Peyer's patch (tissue), 4 donors: ENCODE results near the gene ATF6. TPM values are rescaled to one million over a fixed set of nuclear protein-coding genes. Genes with fewer than 3 reads are reported as not detected.

ENCODE experiments used
- DNase-seq, 3 donors: peaks; one replicate each; pipeline ENCODE4 v3.0.0-alpha.2; 2017 to 2019
- H3K27ac ChIP-seq, 4 donors: fragments of 200-600 bp; sonication (generic); one replicate each; pipeline ENCODE4 v1.5.1; 2016 to 2019
- H3K27me3 ChIP-seq, 2 donors: fragments of 200-600 bp; sonication (generic); one replicate each; pipeline ENCODE4 v1.5.1; 2019
- H3K36me3 ChIP-seq, 3 donors: fragments of 200-600 bp; sonication (generic); one replicate each; pipeline ENCODE4 v1.5.1; 2016 to 2019
- H3K4me1 ChIP-seq, 4 donors: fragments of 200-600 bp; sonication (generic); one replicate each; pipeline ENCODE4 v1.5.1; 2016 to 2019
- H3K4me3 ChIP-seq, 4 donors: fragments of 200-600 bp; sonication (generic); 1 replicate in 3 of 4; 2 replicates in 1 of 4; pipeline ENCODE4 v1.5.1; 2016 to 2019; ENCODE audit warnings: mild to moderate bottlenecking in 1 of 4
- H3K9me3 ChIP-seq, 4 donors: fragments of 200-600 bp; sonication (generic); one replicate each; pipeline ENCODE4 v1.5.1; 2016 to 2019; ENCODE audit warnings: mild to moderate bottlenecking in 1 of 4
- CTCF ChIP-seq, 6 experiments: fragments of 450-650 bp in 4 of 6; fragments of 200-600 bp in 2 of 6; sonication (generic) in 1 of 6; IDR thresholded peaks; one replicate each; pipeline ENCODE4 v1.5.1; 2017 to 2019; ENCODE audit warnings: antibody characterized with exemption in 6 of 6, mild to moderate bottlenecking in 3 of 6, moderate library complexity in 1 of 6
- POLR2A ChIP-seq, 2 donors: fragments of 450-650 bp; IDR thresholded peaks; one replicate each; pipeline ENCODE4 v1.5.1; 2017; ENCODE audit warnings: antibody characterized with exemption in 2 of 2, mild to moderate bottlenecking in 2 of 2, moderate library complexity in 2 of 2
- total RNA-seq, 4 donors: library from RNA; depleted of rRNA; stranded (reverse); fragments of >200 nt; gene quantifications; one replicate each; pipeline ENCODE4 v1.1.0, GENCODE V29; 2016

The ATF6 gene
- 10 to 100 TPM; 15.5 to 21.4 (median 20.8) TPM for total RNA-seq

- peak; percentile 84 to 94 (median 87) for DNase-seq
- no peaks in the 10 kb centered on the region for H3K27me3 ChIP-seq
- no peaks in the 10 kb centered on the region for H3K9me3 ChIP-seq
- peak within 1 kb of the TSS; percentile 77 to 87 (median 84) for H3K27ac ChIP-seq
- peaks cover 0 to 12% (median 0%) of the 10 kb centered on the region in 4 donors for H3K4me1 ChIP-seq
- no peaks in the 10 kb centered on the region for H3K36me3 ChIP-seq
- peak within 1 kb of the TSS; percentile 62 to 95 (median 76) for H3K4me3 ChIP-seq
- TF ChIP-seq POLR2A (IDR thresholded peaks at IDR 0.05) (peak; percentile 39 to 75), CTCF (IDR thresholded peaks at IDR 0.05) (peak in 1 of 6 experiments; percentile 32)
Observed at GRCh38 chr1:161766102-161766981, at the start of gene ATF6. Gene ATF6 (plus strand): TSS chr1:161766320. CDS start chr1:161766361, 41 bp downstream.

- peaks cover 0 to 3% (median 0%) of the 10 kb centered on the region in 4 donors for H3K4me1 ChIP-seq
- H3K27me3 ChIP-seq, result no peaks in the 10 kb centered on the region
- peak overlapping the region in 1 of 4 donors; percentile 66 for H3K27ac ChIP-seq
- H3K9me3 ChIP-seq, result no peaks in the 10 kb centered on the region
- DNase-seq, result no peak
- no peak overlapping the region for H3K4me3 ChIP-seq
- TF ChIP-seq POLR2A (IDR thresholded peaks at IDR 0.05) (no peak), CTCF (IDR thresholded peaks at IDR 0.05) (no peak)
- no peaks in the 10 kb centered on the region for H3K36me3 ChIP-seq
Observed at GRCh38 chr1:161718559-161719324, 47.4 kb upstream of the ATF6 start.

DNA sequence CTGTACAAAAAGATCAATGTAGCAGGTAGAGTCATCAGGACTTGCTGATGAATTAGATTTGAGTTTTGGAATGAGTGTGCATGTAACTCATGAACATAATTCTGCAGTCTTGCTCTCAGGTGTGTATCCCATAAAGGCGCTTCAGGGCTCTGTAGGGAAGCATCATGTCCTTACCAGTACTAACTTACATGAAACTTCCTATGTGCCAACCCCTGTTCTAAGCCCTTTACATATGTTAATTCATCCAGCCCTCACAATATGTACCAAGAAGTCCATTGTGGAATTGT is 46.9 kb upstream of the ATF6 start:
- Histone ChIP-seq H3K9me3 (no peaks in the 10 kb centered on the region), H3K36me3 (no peaks in the 10 kb centered on the region), H3K4me3 (no peak overlapping the region), H3K27ac (peak overlapping the region in 1 of 4 donors; percentile 66), H3K27me3 (no peaks in the 10 kb centered on the region), H3K4me1 (peaks cover 0 to 3% (median 0%) of the 10 kb centered on the region in 4 donors)
- no peak for DNase-seq
- no peak for TF ChIP-seq CTCF (IDR thresholded peaks at IDR 0.05)
- TF ChIP-seq POLR2A (IDR thresholded peaks at IDR 0.05), result no peak

DNA sequence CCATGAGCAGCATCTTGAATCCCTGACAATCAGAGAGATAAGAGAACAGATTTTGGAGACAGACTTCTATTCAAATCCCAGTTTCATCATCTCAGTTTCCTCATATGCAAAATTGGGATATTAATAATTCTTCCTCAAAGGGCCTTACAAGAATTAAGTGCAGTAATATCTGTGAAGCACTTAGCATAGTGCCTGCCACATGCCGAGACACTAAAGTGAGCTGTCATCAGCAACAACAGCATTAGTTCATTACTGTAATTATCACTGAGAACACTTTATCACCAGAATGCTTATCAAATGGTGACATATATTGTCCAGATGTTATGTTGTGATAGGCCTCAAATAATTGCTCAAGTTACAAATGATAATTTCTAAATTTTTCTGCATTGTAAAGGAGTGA is 45.7 kb upstream of the ATF6 start:
- H3K36me3 ChIP-seq, result no peaks in the 10 kb centered on the region
- no peaks in the 10 kb centered on the region for H3K27me3 ChIP-seq
- H3K4me3 ChIP-seq, result no peak overlapping the region
- DNase-seq, result no peak
- no peaks in the 10 kb centered on the region for H3K9me3 ChIP-seq
- no peak overlapping the region for H3K27ac ChIP-seq
- H3K4me1 ChIP-seq, result peaks cover 0 to 3% (median 3%) of the 10 kb centered on the region in 4 donors
- TF ChIP-seq CTCF (IDR thresholded peaks at IDR 0.05) (no peak), POLR2A (IDR thresholded peaks at IDR 0.05) (no peak)

DNA sequence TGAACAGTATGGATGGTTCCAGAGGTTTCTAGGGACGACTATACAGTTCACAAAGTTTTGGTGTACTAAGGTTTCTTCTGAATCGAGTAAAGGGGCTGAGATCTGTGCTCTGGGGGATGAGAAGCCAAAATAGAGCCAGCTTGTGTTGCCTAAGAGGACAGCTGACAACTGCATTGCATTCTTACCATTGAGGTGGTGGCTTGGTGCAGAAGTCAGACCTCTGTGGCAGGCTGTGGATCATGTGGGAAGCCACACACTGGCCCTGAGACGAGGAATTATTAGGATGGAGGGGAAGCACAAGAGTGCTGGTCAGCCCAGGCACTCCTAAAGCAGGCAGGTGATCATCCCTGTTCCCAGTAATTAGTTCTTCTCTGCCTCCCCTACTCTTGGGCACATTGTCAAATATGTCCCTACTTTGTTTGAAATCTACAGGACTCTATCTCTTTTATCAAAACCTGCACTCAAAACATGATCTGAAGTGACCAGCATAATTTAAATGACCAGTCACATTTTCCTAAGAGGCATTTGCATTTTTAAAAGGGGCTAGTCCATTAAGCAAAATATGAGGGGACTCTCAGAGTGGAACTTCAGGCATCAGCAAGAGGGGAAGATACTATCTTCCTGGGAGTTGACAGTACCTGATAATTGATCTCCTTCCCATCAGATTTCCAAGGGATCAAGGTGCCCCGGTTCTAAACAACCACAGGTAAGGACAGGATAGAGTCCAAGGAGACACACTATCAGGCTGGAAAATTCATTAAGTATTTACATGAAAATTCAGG is 45.0 kb upstream of the ATF6 start, which contains the start of gene FCRLB:
Gene FCRLB (plus strand): TSS at position 589 of the 782 bp plus-strand sequence. CDS start 1,129 bp downstream, outside the sequence.
- Histone ChIP-seq H3K9me3 (no peaks in the 10 kb centered on the region), H3K27ac (no peak within 1 kb of the TSS), H3K27me3 (no peaks in the 10 kb centered on the region), H3K4me3 (no peak within 1 kb of the TSS), H3K4me1 (peaks cover 0 to 10% (median 3%) of the 10 kb centered on the region in 4 donors), H3K36me3 (no peaks in the 10 kb centered on the region)
- no peak for DNase-seq
- TF ChIP-seq CTCF (IDR thresholded peaks at IDR 0.05) (no peak), POLR2A (IDR thresholded peaks at IDR 0.05) (no peak)
